TTC549 (cell line): ENCODE data around the gene OR4C12.
A peak's percentile ranks its signal among the peaks of the same experiment; 100 is the strongest.
"Not testable (repeated sequence)": the region's sequence is repeated elsewhere in the genome, so short reads cannot be mapped to it uniquely, and the experiment has no call there.

ENCODE experiments used
- FAIRE-seq: peaks from 2 replicates; lab custom pipeline; 2012; peaks lifted over from hg19 to GRCh38; lab: Jason Lieb, UNC

The OR4C12 gene

DNA sequence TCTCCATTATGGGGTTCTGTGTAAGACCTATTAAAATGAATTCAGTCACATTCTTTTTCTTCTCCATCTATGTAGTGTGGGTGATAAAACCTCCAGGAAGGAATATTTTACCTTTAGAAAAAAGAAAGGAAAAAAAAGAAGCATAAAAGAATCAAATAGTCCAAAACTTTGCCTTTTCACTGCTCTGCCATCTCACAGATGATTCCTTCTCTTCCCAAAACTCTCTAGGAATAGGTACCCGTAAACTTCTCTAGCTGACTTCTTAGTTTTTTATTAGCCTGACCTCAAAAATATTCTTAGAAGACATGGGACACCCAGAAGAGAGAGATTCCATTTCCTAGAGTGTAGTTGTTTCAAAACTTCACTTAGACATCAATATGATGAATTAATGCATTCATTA is at the start of gene OR4C12:
Gene OR4C12, minus strand, starts transcription at position 101 of the 400 bp plus-strand sequence. Its CDS starts 34 bp downstream, at position 67.
- FAIRE-seq = not testable (repeated sequence)

DNA sequence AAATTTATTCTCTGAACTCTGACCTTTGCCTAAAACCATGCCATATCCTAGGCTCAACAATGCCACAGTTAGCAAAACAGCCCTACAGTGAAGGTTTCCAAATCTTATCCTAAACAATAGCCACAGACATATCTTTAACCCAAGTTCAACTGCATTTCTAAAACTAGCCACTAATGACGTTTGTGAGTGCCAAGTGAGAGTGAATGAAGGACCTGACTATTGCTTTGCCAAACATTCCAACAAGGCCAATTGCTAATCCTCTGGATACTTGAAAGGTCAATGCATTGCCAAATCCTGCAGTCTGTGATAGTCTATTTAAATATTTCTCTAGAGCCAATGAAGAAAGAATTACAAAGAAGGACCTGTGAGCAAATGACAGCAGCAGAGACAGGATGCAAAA is 47.9 kb upstream of the OR4C12 start:
- no peak for FAIRE-seq

DNA sequence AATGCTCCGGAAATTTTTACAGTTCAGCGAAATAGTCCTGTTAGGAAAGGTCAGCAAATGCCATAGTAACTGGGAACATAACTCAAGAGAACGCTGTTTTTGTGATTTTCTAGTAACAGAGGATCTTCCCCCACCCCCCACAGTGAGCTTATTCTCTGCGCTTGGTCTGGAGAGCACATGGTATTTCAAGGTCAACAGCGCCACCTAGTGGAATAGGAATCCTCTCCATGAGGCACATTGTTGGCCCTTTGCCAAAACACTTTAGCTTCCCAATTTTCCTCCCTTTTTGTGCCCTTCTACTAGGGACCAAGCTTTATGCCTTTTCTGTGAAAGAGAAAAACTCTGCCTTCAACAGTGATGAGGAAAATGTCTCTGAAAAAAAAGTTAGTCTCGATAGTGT is 13.2 kb upstream of the OR4C12 start:
- FAIRE-seq = no peak

DNA sequence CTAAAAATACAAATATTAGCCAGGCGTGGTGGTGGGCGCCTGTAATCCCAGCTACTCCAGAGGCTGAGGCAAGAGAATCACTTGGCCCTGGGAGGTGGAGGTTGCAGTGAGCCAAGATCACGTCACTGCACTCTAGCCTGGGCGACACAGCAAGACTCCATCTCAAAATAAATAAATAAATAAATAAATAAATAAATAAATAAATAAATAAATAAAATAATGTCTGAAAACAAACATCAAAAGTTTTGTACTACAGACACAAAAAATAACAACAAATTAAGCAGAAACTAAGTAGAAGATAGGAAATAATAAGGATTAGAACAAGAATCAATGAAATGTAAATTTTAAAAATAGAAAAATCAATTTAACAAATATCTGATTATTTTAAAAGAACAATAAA is 8.9 kb downstream of the OR4C12 start:
- peak; percentile 17 for FAIRE-seq

DNA sequence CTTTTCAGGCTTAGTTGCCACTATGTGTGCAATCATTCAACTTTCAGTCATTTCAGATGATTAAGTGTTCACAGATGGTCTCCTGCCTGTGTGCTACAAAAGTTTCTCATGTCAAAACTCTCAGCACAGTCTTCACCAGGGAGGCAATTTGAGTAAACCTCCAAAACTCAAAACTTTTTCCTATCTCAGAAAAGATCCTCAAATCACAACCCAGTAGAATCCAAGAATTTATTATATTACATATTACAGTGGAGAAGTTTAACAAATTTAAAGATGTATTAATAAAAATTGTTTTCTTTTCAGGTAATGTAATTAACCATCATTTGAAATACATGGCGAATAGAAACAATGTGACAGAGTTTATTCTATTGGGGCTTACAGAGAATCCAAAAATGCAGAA is 30.2 kb downstream of the OR4C12 start, which contains the start of gene OR4C13:
Gene OR4C13, plus strand, starts transcription at position 301 of the 400 bp plus-strand sequence. Its CDS starts 32 bp downstream, at position 333.
- FAIRE-seq = no peak

DNA sequence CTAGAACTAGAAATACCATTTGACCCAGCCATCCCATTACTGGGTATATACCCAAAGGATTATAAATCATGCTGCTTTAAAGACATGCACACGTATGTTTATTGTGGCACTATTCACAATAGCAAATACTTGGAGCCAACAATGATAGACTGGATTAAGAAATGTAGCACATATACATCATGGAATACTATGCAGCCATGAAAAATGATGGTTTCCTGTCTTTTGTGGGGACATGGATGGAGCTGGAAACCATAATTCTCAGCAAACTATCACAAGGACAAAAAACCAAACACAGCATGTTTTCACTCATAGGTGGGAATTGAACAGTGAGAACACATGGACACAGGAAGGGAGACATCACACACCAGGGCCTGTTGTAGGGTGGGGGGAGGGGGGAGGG is 33.6 kb downstream of the OR4C12 start:
- not testable (repeated sequence) for FAIRE-seq
